Loucy (cell line): ENCODE data around the gene CUBN.

Experiments used
- H2AFZ ChIP-seq: fragments of 200-600 bp; sonication (generic); 2 replicates; pipeline ENCODE4 v1.6.0; 2016; ENCODE audit warnings: antibody characterized with exemption, mild to moderate bottlenecking, low read length, moderate library complexity
- H3F3A ChIP-seq: fragments of 200-600 bp; 2 replicates; pipeline ENCODE4 v1.6.0; 2016; ENCODE audit warnings: antibody characterized with exemption, low read depth, mild to moderate bottlenecking
- H3K27me3 ChIP-seq: fragments of 200-600 bp; sonication (generic); 2 replicates; pipeline ENCODE4 v1.6.1; 2014; ENCODE audit warnings: low read length, mild to moderate bottlenecking; ENCODE audit not compliant: insufficient read depth, poor library complexity, severe bottlenecking
- H3K36me3 ChIP-seq: fragments of 200-600 bp; sonication (generic); 2 replicates; pipeline ENCODE4 v1.6.1; 2016; ENCODE audit warnings: low read length; ENCODE audit not compliant: insufficient read depth
- H3K4me1 ChIP-seq: fragments of 200-600 bp; sonication (generic); 2 replicates; pipeline ENCODE4 v1.5.1; 2014; ENCODE audit warnings: low read length, mild to moderate bottlenecking; ENCODE audit not compliant: insufficient read depth, poor library complexity, severe bottlenecking
- H3K4me2 ChIP-seq: fragments of 200-600 bp; sonication (generic); 2 replicates; pipeline ENCODE4 v1.6.0; 2014; ENCODE audit warnings: antibody characterized with exemption, low read length, low read depth, mild to moderate bottlenecking; ENCODE audit not compliant: poor library complexity, severe bottlenecking
- H3K4me3 ChIP-seq: fragments of 200-600 bp; sonication (generic); 2 replicates; pipeline ENCODE4 v1.5.1; 2014; ENCODE audit warnings: low read length, mild to moderate bottlenecking, mixed read lengths; ENCODE audit not compliant: poor library complexity, severe bottlenecking
- H3K79me2 ChIP-seq: fragments of 200-600 bp; sonication (generic); 2 replicates; pipeline ENCODE4 v1.6.1; 2014; ENCODE audit warnings: low read length; ENCODE audit not compliant: insufficient read depth
- H3K9ac ChIP-seq: fragments of 200-600 bp; sonication (generic); 2 replicates; pipeline ENCODE4 v1.6.0; 2014; ENCODE audit warnings: mild to moderate bottlenecking, low read depth, low read length, moderate library complexity; ENCODE audit not compliant: poor library complexity, severe bottlenecking
- H3K9me2 ChIP-seq: fragments of 200-600 bp; sonication (generic); replicated peaks from 2 replicates; pipeline ENCODE4 v1.6.1; 2016; ENCODE audit warnings: low read depth, low read length, mixed read lengths
- H3K9me3 ChIP-seq: fragments of 200-600 bp; sonication (generic); 2 replicates; pipeline ENCODE4 v1.6.1; 2014; ENCODE audit warnings: mild to moderate bottlenecking, antibody characterized with exemption, low read length, low read depth; ENCODE audit not compliant: insufficient read depth
- H4K20me1 ChIP-seq: fragments of 200-600 bp; sonication (generic); 2 replicates; pipeline ENCODE4 v1.6.0; 2014; ENCODE audit warnings: antibody characterized with exemption, low read length, mild to moderate bottlenecking; ENCODE audit not compliant: insufficient read depth, poor library complexity, severe bottlenecking
- EZH2phosphoT487 ChIP-seq: fragments of 200-600 bp; IDR thresholded peaks from 2 replicates; pipeline ENCODE4 v1.6.1; 2018; ENCODE audit warnings: antibody characterized with exemption, mild to moderate bottlenecking, moderate library complexity, borderline replicate concordance
- TF ChIP-seq, protein P1 (sequence below): fragments of 200-600 bp; sonication (generic); conservative IDR thresholded peaks from 2 replicates; pipeline ENCODE4 v1.5.1; 2014; ENCODE audit warnings: mild to moderate bottlenecking, antibody characterized with exemption, low read length

Gene CUBN

DNA sequence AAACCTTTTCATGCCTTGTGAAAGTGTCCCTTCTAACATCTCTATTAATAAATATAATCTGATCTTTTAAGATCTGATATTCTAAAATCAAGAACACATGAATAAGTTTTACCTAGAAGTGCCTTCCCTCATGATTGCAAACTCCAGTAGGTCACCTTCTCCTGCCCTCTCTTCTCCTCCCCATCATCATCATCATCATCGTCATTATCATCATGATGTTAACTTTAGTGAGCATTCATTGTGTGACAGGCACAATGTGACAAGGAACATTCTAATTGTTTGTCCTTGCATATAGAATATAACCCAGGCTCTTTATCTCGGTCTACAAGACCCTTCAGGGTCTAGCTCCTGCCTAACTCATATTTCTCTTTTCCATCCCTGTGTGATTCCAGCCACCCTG lies 51.7 kb downstream of the CUBN start:
- Histone ChIP-seq H3K4me1 (peaks cover 6% of the 10 kb centered on the region), H3K36me3 (no peaks in the 10 kb centered on the region), H3K9me3 (no peaks in the 10 kb centered on the region), H3K9ac (no peak overlapping the region), H3K4me3 (no peak overlapping the region), H3K27me3 (no peaks in the 10 kb centered on the region), H4K20me1 (no peaks in the 10 kb centered on the region), H3K9me2 (no peaks in the 10 kb centered on the region), H3K79me2 (no peaks in the 10 kb centered on the region), H3F3A (no peaks in the 10 kb centered on the region), H3K4me2 (no peak overlapping the region), H2AFZ (no peak overlapping the region)
- TF ChIP-seq, protein P1, sequence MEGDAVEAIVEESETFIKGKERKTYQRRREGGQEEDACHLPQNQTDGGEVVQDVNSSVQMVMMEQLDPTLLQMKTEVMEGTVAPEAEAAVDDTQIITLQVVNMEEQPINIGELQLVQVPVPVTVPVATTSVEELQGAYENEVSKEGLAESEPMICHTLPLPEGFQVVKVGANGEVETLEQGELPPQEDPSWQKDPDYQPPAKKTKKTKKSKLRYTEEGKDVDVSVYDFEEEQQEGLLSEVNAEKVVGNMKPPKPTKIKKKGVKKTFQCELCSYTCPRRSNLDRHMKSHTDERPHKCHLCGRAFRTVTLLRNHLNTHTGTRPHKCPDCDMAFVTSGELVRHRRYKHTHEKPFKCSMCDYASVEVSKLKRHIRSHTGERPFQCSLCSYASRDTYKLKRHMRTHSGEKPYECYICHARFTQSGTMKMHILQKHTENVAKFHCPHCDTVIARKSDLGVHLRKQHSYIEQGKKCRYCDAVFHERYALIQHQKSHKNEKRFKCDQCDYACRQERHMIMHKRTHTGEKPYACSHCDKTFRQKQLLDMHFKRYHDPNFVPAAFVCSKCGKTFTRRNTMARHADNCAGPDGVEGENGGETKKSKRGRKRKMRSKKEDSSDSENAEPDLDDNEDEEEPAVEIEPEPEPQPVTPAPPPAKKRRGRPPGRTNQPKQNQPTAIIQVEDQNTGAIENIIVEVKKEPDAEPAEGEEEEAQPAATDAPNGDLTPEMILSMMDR: no peak
- TF ChIP-seq EZH2phosphoT487: no peak

DNA sequence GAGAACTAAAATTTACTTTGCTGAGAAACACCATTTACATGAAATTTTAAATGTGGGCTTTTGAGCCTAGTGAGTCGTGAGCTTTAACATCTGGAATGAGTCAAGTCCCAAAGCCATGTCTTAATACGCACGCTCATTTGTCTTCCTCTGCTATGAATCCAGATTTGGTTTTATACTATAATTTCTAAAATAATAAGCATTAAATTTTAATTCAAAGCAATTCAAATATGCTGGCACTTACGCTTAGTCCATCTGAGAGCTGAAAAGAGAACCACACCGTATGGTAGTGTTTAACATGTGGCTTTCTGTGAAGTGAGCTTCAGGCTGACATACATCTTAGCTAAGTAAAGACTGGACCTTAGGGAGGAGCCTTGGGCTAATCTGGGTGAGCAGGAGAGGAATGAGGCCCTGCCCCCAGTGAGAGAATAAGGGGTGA lies 52.2 kb downstream of the CUBN start:
- H3K79me2 ChIP-seq: no peaks in the 10 kb centered on the region
- no peak overlapping the region for H2AFZ ChIP-seq

DNA sequence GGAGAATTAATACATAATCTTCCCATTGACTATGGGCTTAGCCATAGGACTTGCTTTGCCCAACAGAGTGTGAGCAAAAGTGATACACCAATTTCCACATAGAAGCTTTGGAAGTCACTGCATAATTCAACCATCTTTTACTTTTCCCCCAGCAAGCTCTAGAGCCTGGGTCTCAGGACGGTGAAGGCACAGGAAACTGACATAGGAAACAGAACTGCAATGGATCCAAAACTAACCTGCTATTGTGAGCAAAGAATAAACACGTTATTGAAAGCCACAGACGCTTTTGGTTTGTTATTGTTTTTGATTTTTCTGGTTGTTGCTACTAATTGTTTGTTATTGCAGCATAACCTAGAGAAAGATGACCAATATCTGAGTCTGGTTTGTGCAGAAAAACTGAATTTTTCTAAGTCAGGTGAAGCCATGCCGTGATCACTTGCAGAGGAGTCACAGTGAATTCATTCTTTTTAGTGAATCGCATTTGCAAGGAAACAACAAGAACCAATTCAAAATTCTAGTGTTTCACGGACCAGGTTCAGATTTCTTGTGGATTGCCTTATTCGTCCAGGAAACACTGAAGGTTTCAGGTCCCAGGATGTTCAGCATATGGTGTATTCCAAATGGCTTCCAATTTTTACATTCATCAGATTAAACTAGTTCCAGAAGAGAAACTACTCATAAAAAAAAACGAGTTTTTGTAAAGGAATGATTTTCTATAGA lies 52.8 kb downstream of the CUBN start:
- H2AFZ ChIP-seq: 0 out of 2 replicates have a peak overlapping the region, but pooled peaks have one; percentile 3
- no peaks in the 10 kb centered on the region for H3K79me2 ChIP-seq
- no peaks in the 10 kb centered on the region for H3K9me3 ChIP-seq
- H3F3A ChIP-seq: no peaks in the 10 kb centered on the region
- H3K4me2 ChIP-seq: no peak overlapping the region
- no peak for TF ChIP-seq EZH2phosphoT487
- TF ChIP-seq, protein P1: no peak
- no peak overlapping the region for H3K9ac ChIP-seq
- no peaks in the 10 kb centered on the region for H3K27me3 ChIP-seq
- no peaks in the 10 kb centered on the region for H3K36me3 ChIP-seq
- no peaks in the 10 kb centered on the region for H3K9me2 ChIP-seq
- no peaks in the 10 kb centered on the region for H4K20me1 ChIP-seq
- H3K4me1 ChIP-seq: peaks cover 6% of the 10 kb centered on the region
- H3K4me3 ChIP-seq: no peak overlapping the region

More for the DNA sequence above, 52.2 kb downstream of the CUBN start:
- no peaks in the 10 kb centered on the region for H3K36me3 ChIP-seq
- H3K27me3 ChIP-seq: no peaks in the 10 kb centered on the region
- peaks cover 6% of the 10 kb centered on the region for H3K4me1 ChIP-seq
- no peaks in the 10 kb centered on the region for H3K9me2 ChIP-seq
- no peaks in the 10 kb centered on the region for H3K9me3 ChIP-seq
- H3F3A ChIP-seq: no peaks in the 10 kb centered on the region
- no peak overlapping the region for H3K4me2 ChIP-seq
- H4K20me1 ChIP-seq: no peaks in the 10 kb centered on the region
- no peak overlapping the region for H3K9ac ChIP-seq
- H3K4me3 ChIP-seq: no peak overlapping the region
- TF ChIP-seq, protein P1: no peak
- no peak for TF ChIP-seq EZH2phosphoT487
